Endothelial cell (in vitro differentiated cells): ENCODE results near the gene MAML2. TPM values are rescaled to one million over a fixed set of nuclear protein-coding genes. Genes with fewer than 3 reads are reported as not detected.

Experiments
- DNase-seq: peaks from one replicate; pipeline ENCODE4 v3.0.0; 2021; ENCODE audit warnings: low spot score
- H3K27ac Mint-ChIP-seq: one replicate; pipeline ENCODE4 v1.8.0; 2021; ENCODE audit warnings: mixed read lengths, inconsistent platforms; ENCODE audit not compliant: unreplicated experiment
- H3K27me3 Mint-ChIP-seq: one replicate; pipeline ENCODE4 v1.8.0; 2021; ENCODE audit warnings: mild to moderate bottlenecking, moderate library complexity, mixed read lengths, inconsistent platforms; ENCODE audit not compliant: unreplicated experiment
- H3K36me3 Mint-ChIP-seq: one replicate; pipeline ENCODE4 v1.8.0; 2021; ENCODE audit warnings: mild to moderate bottlenecking, low read depth, mixed read lengths, inconsistent platforms; ENCODE audit not compliant: unreplicated experiment
- H3K4me1 Mint-ChIP-seq: one replicate; pipeline ENCODE4 v1.8.0; 2021; ENCODE audit warnings: mild to moderate bottlenecking, mixed read lengths, inconsistent platforms; ENCODE audit not compliant: unreplicated experiment
- H3K4me3 Mint-ChIP-seq: one replicate; pipeline ENCODE4 v1.8.0; 2021; ENCODE audit warnings: mild to moderate bottlenecking, mixed read lengths, inconsistent platforms; ENCODE audit not compliant: unreplicated experiment
- H3K9me3 Mint-ChIP-seq: one replicate; pipeline ENCODE4 v1.8.0; 2021; ENCODE audit warnings: mixed read lengths, inconsistent platforms; ENCODE audit not compliant: unreplicated experiment
- CTCF ChIP-seq: fragments of 200-600 bp; sonication (generic); IDR thresholded peaks from one replicate; pipeline ENCODE4 v1.5.0; 2021; ENCODE audit warnings: antibody characterized with exemption; ENCODE audit not compliant: unreplicated experiment
- total RNA-seq: library from RNA; stranded (reverse); fragmentation: NEBNext Ultra II Directional; extraction: Animal tissue kit (Norgen Biotek cat#: 25700); gene quantifications from one replicate; pipeline ENCODE4 v1.2.1, GENCODE V29; 2021; ENCODE audit not compliant: unreplicated experiment

MAML2 gene
- total RNA-seq, 1 donor from 2014 or later = 6.2 TPM

GRCh38 chr11:96324912-96325311 lies 18.1 kb downstream of the MAML2 start:
- H3K36me3 Mint-ChIP-seq = no peaks in the 10 kb centered on the region
- H3K9me3 Mint-ChIP-seq = no peaks in the 10 kb centered on the region
- H3K4me1 Mint-ChIP-seq = peaks cover 8% of the 10 kb centered on the region
- H3K27ac Mint-ChIP-seq = no peak overlapping the region
- TF ChIP-seq CTCF = no peak
- no peak for DNase-seq
- no peaks in the 10 kb centered on the region for H3K27me3 Mint-ChIP-seq
- H3K4me3 Mint-ChIP-seq = no peak overlapping the region

- Mint-ChIP-seq H3K9me3 (no peaks in the 10 kb centered on the region), H3K4me1 (peaks cover 10% of the 10 kb centered on the region), H3K27me3 (no peaks in the 10 kb centered on the region), H3K36me3 (no peaks in the 10 kb centered on the region), H3K27ac (no peak overlapping the region), H3K4me3 (no peak overlapping the region)
- no peak for DNase-seq
- no peak for TF ChIP-seq CTCF
Measured at GRCh38 chr11:96323642-96323985, 19.4 kb downstream of the MAML2 start.

GRCh38 chr11:96322775-96323641 lies 20.0 kb downstream of the MAML2 start:
- Mint-ChIP-seq H3K27ac (no peak overlapping the region), H3K36me3 (no peaks in the 10 kb centered on the region), H3K4me3 (no peak overlapping the region), H3K4me1 (peaks cover 15% of the 10 kb centered on the region), H3K9me3 (no peaks in the 10 kb centered on the region), H3K27me3 (no peaks in the 10 kb centered on the region)
- TF ChIP-seq CTCF = no peak
- no peak for DNase-seq

DNA sequence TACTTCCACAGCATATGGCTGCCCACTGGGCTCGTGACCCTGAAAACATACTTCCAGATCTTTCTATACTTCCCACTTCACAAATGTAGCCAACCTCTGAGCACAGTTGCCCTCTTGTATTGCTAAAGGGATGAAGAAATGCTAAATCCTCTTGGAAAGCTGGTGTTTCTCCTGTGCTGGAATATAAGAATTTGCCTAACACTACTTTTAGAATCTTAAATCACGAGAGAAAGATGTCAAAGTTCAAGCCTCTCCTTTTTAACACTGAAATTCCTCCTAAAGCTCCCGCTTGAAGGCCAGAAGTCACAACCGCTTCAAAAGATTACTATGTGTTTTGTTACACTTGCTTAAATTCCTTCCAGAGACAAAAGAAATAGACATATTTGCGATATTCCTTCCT lies 21.9 kb downstream of the MAML2 start:
- Mint-ChIP-seq H3K9me3 (no peaks in the 10 kb centered on the region), H3K4me3 (no peak overlapping the region), H3K36me3 (no peaks in the 10 kb centered on the region), H3K27me3 (no peaks in the 10 kb centered on the region), H3K4me1 (peaks cover 21% of the 10 kb centered on the region), H3K27ac (no peak overlapping the region)
- TF ChIP-seq CTCF = no peak
- no peak for DNase-seq

DNA sequence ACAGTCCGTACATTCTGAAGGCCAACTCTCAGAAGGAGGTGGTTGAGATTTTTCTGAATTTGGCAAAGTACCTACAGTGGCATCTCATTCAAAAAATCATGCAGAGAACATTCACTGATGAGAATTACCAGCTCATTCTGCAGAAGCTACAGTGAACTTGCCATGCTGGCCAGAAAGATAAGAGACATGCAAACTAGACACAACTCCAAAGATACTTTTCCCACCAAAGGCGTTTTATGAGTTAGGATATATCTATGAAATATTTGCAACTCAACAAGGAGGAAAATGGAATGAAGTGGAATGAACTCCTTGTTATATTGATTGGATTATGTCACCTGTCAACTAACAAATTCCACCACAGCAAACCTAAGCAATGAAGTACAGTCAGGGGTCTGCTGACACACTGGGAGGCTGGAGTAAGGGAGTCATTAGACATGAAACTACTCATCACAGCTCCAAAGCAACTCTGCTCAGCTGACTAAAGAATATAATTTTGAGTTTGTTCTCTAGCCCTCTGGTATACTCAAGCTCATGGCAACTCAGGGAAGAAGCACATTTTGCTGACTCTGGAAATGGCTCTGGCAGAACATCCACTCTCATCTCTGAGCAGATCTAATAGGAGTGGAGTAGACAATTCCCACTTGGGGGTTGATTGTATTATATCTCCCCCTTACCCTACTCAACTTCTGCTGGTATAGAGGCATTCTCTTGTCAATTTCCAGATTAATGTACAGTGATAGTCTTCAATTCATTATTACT lies 22.9 kb downstream of the MAML2 start:
- no peak for DNase-seq
- no peak for TF ChIP-seq CTCF
- H3K4me1 Mint-ChIP-seq = peaks cover 21% of the 10 kb centered on the region
- H3K27ac Mint-ChIP-seq = no peak overlapping the region
- no peaks in the 10 kb centered on the region for H3K9me3 Mint-ChIP-seq
- H3K4me3 Mint-ChIP-seq = no peak overlapping the region
- H3K27me3 Mint-ChIP-seq = no peaks in the 10 kb centered on the region
- no peaks in the 10 kb centered on the region for H3K36me3 Mint-ChIP-seq
